Measurements from ENCODE around the gene ABCC9.

ABCC9 gene

GRCh38 chr12:21913823-21914222, 27.4 kb downstream of the ABCC9 start:
- DNase-seq (ENCODE audit: low read depth) = no peak
- H3K4me3 ChIP-seq (ENCODE audit: low read depth, low read length) = no peak overlapping the region
- TF ChIP-seq POLR2A (IDR thresholded peaks at IDR 0.05; ENCODE audit: extremely low read depth, insufficient read length) = no peak
- no peak for TF ChIP-seq MYC (IDR thresholded peaks at IDR 0.05; ENCODE audit: low read depth, low read length)
- no peak for TF ChIP-seq MAX (IDR thresholded peaks at IDR 0.05; ENCODE audit: low read depth, low read length)
- TF ChIP-seq CTCF (IDR thresholded peaks at IDR 0.05; ENCODE audit: low read depth, low read length) = no peak

DNA sequence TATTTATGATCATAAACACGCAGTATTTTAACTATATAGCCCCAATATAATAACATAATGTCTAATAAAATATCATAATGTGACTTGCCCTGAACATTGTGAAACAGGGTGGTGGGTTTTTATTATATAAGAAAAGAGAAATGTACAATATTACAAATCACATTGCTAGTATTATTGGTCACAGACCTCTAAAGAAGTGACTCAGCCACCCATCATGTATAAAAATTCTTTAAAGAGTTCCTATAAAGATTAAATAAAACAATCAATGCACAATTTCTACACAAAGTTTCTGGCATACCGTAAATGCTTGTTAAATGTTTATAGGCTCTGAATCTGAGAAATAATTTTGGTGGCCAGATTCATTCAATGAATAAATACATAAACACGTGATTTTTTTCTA, 28.9 kb downstream of the ABCC9 start:
- no peak for TF ChIP-seq MYC (IDR thresholded peaks at IDR 0.05; ENCODE audit: low read depth, low read length)
- TF ChIP-seq MAX (IDR thresholded peaks at IDR 0.05; ENCODE audit: low read depth, low read length) = no peak
- no peak for TF ChIP-seq CTCF (IDR thresholded peaks at IDR 0.05; ENCODE audit: low read depth, low read length)
- no peak for TF ChIP-seq POLR2A (IDR thresholded peaks at IDR 0.05; ENCODE audit: extremely low read depth, insufficient read length)
- no peak for DNase-seq (ENCODE audit: low read depth)
- no peak overlapping the region for H3K4me3 ChIP-seq (ENCODE audit: low read depth, low read length)

DNA sequence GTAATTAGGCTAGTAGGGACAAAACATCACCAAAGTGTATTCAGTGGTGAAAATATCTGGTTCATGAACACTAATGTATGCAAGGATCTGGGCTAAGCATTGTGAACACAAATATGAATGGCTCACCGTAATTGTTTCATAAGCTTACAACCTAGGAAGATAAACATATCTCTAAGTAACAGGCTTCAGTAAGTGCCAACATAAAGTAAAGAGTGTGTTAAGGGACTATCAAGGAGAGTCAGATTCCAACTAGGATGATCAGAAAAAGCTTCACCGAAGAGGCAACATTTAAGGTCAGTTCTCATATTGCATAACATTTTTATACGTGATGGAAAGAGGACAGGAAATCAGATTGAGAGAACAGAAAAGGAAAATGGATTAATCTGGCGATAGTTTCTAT, 29.4 kb downstream of the ABCC9 start:
- no peak for TF ChIP-seq MAX (IDR thresholded peaks at IDR 0.05; ENCODE audit: low read depth, low read length)
- TF ChIP-seq MYC (IDR thresholded peaks at IDR 0.05; ENCODE audit: low read depth, low read length) = no peak
- TF ChIP-seq CTCF (IDR thresholded peaks at IDR 0.05; ENCODE audit: low read depth, low read length) = no peak
- TF ChIP-seq POLR2A (IDR thresholded peaks at IDR 0.05; ENCODE audit: extremely low read depth, insufficient read length) = no peak
- DNase-seq (ENCODE audit: low read depth) = no peak
- H3K4me3 ChIP-seq (ENCODE audit: low read depth, low read length) = no peak overlapping the region

GRCh38 chr12:21910657-21911056, 30.6 kb downstream of the ABCC9 start:
- no peak for TF ChIP-seq MYC (IDR thresholded peaks at IDR 0.05; ENCODE audit: low read depth, low read length)
- TF ChIP-seq POLR2A (IDR thresholded peaks at IDR 0.05; ENCODE audit: extremely low read depth, insufficient read length) = no peak
- TF ChIP-seq MAX (IDR thresholded peaks at IDR 0.05; ENCODE audit: low read depth, low read length) = no peak
- no peak for TF ChIP-seq CTCF (IDR thresholded peaks at IDR 0.05; ENCODE audit: low read depth, low read length)
- DNase-seq (ENCODE audit: low read depth) = no peak

GRCh38 chr12:21907948-21908837, 33.0 kb downstream of the ABCC9 start:
- DNase-seq (ENCODE audit: low read depth) = no peak
- no peak for TF ChIP-seq MYC (IDR thresholded peaks at IDR 0.05; ENCODE audit: low read depth, low read length)
- TF ChIP-seq POLR2A (IDR thresholded peaks at IDR 0.05; ENCODE audit: extremely low read depth, insufficient read length) = no peak
- TF ChIP-seq CTCF (IDR thresholded peaks at IDR 0.05; ENCODE audit: low read depth, low read length) = no peak
- TF ChIP-seq MAX (IDR thresholded peaks at IDR 0.05; ENCODE audit: low read depth, low read length) = no peak
- no peak overlapping the region for H3K4me3 ChIP-seq (ENCODE audit: low read depth, low read length)

More at GRCh38 chr12:21910657-21911056, 30.6 kb downstream of the ABCC9 start:
- no peak overlapping the region for H3K4me3 ChIP-seq (ENCODE audit: low read depth, low read length)

Data from NB4 (cell line).